G401.6 (cell line): Measurements from ENCODE around the gene RCBTB1.
"Not testable (repeated sequence)": the region's sequence is repeated elsewhere in the genome, so short reads cannot be mapped to it uniquely, and the experiment has no call there.

Experiments
- FAIRE-seq: peaks from 2 replicates; lab custom pipeline; 2012; peaks lifted over from hg19 to GRCh38; lab: Jason Lieb, UNC

Gene RCBTB1

GRCh38 chr13:49585220-49586157, at the start of gene RCBTB1:
TSS of gene RCBTB1 (minus strand) at chr13:49585558. CDS start at chr13:49567279, 18,279 bp downstream.
- FAIRE-seq, result no peak

- FAIRE-seq, result no peak
Measured at GRCh38 chr13:49633710-49634109, 48.4 kb upstream of the RCBTB1 start.

- FAIRE-seq, result no peak
Measured at GRCh38 chr13:49632156-49632555, 46.8 kb upstream of the RCBTB1 start.

- FAIRE-seq, result no peak
Measured at GRCh38 chr13:49630580-49630979, 45.2 kb upstream of the RCBTB1 start.

- no peak for FAIRE-seq
Measured at GRCh38 chr13:49629947-49630346, 44.6 kb upstream of the RCBTB1 start.

GRCh38 chr13:49629196-49629938, 44.0 kb upstream of the RCBTB1 start:
- no peak for FAIRE-seq

- no peak for FAIRE-seq
Measured at GRCh38 chr13:49627831-49628652, 42.7 kb upstream of the RCBTB1 start, which contains the start of gene ARL11. TSS of gene ARL11 (plus strand) at chr13:49628507. CDS start at chr13:49630448, 1,941 bp downstream.

GRCh38 chr13:49625392-49626079, 40.2 kb upstream of the RCBTB1 start:
- no peak for FAIRE-seq

GRCh38 chr13:49624229-49624628, 38.9 kb upstream of the RCBTB1 start:
- FAIRE-seq, result no peak

GRCh38 chr13:49622174-49622946, 37.0 kb upstream of the RCBTB1 start:
- FAIRE-seq, result no peak

GRCh38 chr13:49620170-49620621, 34.8 kb upstream of the RCBTB1 start:
- no peak for FAIRE-seq

GRCh38 chr13:49616676-49617065, 31.3 kb upstream of the RCBTB1 start:
- no peak for FAIRE-seq

GRCh38 chr13:49615836-49616675, 30.7 kb upstream of the RCBTB1 start:
- no peak for FAIRE-seq

GRCh38 chr13:49612042-49612441, 26.7 kb upstream of the RCBTB1 start:
- not testable (repeated sequence) for FAIRE-seq

- no peak for FAIRE-seq
Measured at GRCh38 chr13:49610176-49610575, 24.8 kb upstream of the RCBTB1 start.

GRCh38 chr13:49608651-49609331, 23.4 kb upstream of the RCBTB1 start:
- FAIRE-seq, result no peak

- no peak for FAIRE-seq
Measured at GRCh38 chr13:49607761-49608160, 22.4 kb upstream of the RCBTB1 start.

GRCh38 chr13:49606747-49607648, 21.6 kb upstream of the RCBTB1 start:
- peak; percentile 97 for FAIRE-seq
